GM21423 (cell line): Measurements from ENCODE around the gene FBXL5.
"Not testable (repeated sequence)": the region's sequence is repeated elsewhere in the genome, so short reads cannot be mapped to it uniquely, and the experiment has no call there.

Experiments used
- ATAC-seq: cut with Tn5 transposase; IDR thresholded peaks from one replicate; pipeline ENCODE4 v1.9.1; 2021; ENCODE audit warnings: mild to moderate bottlenecking, moderate library complexity; ENCODE audit not compliant: unreplicated experiment

The FBXL5 gene

DNA sequence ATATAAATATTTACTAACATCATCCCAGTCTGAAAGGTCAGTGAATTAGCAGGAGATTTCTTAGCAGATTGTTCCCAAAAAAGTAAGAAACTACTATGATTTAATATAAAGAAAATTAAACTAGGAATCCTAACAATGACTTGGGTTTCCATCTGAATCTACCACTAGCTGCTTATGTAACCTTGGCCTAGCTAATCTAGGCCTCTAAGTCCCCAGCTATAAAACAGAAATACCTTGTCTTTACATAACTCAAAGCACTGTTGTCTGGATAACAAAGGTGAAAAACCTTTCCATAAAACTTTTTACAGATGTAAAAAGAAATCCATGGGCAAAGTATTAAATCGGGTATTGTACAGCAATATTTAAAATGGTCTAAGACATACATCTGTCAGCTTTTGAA is 3.0 kb downstream of the FBXL5 start:
- no peak for ATAC-seq

DNA sequence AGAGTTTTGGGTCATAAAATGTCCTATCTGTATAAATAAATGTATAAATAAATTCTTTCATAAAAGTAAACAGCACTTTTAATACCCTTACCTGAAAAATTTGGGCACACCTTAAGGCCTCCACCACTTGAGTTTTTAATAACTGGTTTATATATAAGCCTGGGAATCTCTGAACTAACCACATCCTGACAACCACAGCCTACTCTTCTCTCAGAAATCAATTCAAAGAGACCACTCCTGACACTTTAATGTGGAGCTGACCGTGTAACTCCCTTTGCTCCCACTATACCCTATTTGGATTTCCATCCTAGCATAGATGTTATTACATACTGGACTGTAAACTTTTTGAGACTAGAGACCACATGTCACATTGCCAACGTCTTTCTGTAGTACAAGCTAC is 3.5 kb downstream of the FBXL5 start:
- ATAC-seq, result no peak

DNA sequence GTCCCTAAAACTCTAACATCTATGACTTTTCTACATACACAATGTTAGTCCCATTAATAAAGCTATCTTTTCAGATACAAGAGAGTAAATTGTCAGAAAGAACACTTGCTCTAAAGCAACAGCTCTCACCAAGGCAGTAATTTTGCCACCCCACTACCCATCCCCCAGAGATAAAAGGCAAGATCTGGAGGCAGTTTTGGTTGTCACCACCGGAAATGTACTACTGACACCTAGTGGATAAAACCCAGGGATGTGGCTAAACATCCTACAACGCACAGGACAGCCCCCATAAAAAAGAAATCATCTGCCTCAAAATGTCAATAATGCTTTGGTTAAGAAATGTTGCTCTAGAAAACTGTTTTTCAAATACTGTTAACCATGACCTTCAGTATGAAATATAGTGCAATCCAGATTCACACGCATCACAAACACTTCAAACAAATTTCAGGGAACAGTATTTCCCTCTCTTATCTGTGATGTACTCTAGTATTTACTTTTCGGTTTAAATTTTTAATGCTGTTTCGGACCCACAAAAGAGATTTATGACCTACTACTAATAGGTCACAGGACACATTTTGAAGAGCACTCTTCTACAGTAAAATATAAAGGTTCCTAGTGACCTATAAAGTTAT is 5.1 kb downstream of the FBXL5 start:
- peak; percentile 38 for ATAC-seq

DNA sequence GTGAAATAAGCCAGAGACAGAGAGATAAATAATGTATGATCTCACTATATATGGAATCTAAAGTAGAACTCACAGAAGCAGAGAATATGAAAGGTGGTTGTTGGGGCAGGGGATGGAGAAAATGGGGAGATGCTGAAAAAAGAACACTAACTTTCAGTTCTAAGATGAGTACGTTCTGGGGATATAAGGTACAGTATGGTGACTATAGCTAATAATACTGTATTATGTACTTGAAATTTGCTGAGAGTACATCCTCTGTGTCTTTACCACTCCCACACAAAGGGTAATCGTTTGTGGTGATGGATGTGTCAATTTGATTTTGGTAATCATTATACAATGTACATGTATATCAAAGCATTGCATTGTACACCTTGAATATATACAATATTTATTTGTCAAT is 6.6 kb downstream of the FBXL5 start:
- ATAC-seq, result peak; percentile 40

DNA sequence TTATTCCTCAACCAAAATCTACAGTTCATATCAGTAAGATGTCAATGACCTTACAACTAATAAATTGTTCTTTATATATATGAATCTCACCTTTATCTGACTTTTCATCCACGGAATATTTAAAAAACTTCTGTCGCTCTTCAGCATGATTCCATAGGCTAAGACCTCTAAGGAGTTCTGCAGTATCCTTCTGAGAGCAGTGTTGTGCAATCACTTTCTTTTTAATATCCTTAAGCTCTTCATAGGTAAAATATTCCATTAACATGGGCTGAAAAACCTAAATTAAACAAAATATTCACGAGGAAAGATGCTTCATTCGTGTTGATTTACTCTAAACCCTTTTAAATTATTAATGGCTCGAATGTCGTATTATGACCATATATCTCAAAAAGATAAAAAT is 16.7 kb downstream of the FBXL5 start:
- ATAC-seq, result no peak

DNA sequence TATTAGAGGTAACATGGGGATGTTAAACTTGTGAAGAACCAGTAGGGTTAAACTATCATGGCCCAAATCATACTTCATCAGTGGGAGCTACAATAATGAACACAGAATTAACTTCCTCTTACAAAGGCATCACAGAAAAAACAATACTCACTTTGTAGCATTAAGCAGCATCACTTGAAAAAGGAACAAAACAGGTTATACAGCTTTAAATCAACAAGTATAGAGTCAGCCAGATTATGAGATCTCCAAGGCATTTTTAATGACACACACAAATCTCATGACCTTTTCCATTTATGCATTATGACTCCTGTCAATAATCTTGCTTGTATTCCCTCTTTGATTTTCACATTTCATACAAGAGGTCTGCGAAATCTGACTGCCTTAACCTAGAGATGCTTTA is 18.3 kb downstream of the FBXL5 start:
- no peak for ATAC-seq

DNA sequence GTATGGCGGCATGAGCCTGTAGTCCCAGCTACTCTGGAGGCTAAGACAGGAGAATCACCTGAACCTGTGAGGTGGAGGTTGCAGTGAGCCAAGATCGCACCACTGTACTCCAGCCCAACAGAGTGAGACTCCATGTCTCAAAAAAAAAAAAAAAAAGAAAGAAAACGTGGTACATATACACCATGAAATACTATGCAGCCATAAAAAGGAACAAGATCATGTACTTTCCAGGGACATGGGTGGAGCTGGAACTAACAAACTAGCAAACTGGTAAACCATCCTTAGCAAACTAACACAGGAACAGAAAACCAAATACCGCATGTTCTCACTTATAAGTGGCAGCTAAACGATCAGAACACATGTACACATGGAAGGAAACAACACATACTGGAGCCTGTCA is 37.8 kb downstream of the FBXL5 start:
- not testable (repeated sequence) for ATAC-seq

DNA sequence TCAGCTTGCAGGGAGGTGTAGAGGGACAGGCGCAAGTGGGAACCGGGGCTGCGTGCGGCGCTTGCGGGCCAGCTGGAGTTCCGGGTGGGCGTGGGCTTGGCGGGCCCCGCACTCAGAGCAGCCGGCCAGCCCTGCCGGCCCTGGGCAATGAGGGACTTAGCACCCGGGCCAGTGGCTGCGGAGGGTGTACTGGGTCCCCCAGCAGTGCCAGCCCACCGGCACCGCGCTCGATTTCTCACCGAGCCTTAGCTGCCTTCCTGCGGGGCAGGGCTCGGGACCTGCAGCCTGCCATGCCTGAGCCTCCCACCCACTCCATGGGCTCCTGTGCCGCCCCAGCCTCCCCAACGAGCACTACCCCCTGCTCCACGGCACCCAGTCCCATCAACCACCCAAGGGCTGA is 40.3 kb downstream of the FBXL5 start:
- ATAC-seq, result not testable (repeated sequence)

DNA sequence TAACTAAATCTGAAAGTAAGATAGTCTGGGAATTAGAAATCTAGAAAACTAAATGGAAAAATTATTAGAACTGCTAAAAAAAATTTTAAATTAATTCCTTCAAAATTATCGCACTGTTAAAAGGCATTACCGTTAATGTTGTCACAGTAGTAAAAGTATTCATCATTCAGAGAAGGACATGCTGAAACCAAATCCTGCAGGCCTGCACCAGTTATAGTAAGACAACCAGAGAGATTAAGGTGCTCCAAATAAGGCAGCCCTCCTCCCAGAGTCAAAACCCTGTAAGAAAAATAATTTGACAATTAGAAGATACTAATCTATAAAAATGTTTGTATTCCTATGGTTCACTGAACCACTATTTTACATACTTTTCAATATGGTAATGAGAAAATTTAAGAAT is 43.0 kb downstream of the FBXL5 start:
- ATAC-seq, result no peak

DNA sequence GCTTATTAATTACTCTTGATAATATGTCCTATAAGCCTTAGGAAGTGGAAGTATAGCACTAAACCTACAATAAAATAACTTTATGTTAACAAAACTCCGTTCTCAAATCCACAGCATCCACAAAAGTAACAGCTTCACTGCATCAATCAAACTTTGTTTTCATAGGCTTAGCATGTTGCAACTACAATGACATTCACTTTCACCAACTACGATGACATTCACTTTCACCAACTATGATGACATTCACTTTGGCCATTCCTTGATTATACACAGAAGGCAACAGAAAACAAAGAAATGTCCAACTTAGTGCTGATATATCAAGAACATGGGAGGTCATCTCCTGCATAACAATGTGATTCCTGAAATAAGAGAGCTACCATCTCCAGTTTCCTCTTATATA is 44.3 kb downstream of the FBXL5 start:
- ATAC-seq, result no peak

DNA sequence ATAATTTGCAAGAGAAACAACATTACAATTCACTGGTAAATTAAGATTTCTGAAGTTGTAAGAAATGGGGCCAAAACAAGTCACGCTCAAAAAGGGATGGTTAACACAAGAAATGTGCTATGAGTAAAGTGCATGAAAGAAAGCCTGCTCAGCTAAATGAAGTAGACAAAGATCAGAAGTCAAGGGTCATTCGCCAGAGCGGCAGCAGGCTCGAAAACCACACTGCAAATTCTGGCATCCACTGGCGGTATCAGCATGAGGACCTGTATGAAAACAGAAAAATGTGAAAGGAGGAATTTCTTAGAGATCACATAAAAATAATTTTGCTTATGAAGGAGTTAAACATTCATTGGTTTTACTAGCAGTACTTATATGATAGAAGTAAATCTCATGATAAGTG is 49.6 kb downstream of the FBXL5 start:
- ATAC-seq, result no peak

DNA sequence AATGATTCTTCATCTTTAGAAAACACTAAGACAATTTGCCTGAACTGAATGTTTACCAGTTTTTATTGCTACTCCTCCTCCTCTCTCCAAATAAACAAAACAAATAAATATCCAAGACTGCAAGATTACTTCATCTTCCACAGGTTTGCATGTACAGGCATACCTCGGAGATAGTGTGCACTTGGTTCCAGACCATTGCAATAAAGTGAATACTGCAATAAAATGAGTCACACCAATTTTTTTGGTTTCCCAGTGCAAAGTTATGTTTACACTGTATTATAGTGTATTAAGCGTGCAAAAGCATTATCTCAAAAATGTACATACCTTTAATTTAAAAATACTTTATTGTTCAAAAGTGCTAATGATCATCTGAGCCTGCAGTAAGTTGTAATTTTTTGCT is 53.3 kb downstream of the FBXL5 start:
- no peak for ATAC-seq

DNA sequence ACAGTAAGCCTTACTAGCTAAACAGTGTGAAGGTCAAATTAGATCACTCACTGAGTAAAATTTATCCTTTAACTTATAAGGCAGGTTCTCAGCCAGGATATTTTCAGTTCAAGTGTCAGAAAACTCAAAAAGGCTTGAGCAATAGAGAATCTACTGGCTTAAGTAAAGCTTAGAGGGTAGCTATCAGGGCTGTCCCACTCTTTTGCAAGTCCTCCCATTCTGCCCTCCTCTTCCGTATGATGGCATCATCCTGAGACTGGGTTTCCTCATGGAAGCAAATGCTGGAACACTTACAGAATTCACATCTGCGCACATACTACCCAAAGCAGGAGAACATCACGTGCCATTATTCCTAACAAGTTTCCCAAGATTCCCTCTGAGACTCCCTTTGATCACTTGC is 55.0 kb downstream of the FBXL5 start:
- ATAC-seq, result no peak

DNA sequence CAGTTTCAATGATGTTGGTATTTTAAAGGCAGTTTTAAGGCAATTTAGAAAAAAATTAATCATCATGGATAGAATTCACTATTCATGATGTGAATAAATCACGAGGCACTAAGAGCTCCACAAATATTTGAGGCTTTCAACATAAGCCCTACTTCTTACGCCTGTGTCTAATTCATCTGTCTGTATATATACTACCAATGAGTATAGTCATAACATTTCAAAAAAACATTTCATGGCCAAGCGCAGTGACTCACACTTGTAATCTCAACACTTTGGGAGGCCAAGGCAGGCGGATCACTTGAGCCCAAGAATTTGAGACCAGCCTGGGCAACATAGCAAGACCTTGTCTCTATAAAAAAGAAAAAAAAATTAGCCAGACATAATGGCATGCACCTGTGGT is 56.5 kb downstream of the FBXL5 start:
- ATAC-seq, result no peak

DNA sequence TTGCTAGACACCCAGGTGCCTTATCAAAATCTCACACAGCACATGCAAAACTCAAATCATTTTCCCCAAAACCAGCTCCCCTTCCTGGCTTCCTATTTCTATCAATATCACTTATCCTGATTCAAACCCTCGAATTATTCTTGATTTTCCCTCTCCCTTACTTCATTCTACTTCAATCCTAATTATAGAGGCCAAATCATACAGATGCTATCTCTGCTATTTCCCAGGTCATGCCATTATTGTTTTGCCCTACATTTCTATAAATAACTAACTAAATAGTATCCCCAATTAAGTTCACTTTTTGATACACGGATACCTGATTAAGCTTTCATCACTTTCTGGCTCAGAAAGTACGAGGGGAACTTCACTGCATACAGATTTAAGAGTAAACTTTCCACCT is 62.4 kb downstream of the FBXL5 start:
- ATAC-seq, result no peak

DNA sequence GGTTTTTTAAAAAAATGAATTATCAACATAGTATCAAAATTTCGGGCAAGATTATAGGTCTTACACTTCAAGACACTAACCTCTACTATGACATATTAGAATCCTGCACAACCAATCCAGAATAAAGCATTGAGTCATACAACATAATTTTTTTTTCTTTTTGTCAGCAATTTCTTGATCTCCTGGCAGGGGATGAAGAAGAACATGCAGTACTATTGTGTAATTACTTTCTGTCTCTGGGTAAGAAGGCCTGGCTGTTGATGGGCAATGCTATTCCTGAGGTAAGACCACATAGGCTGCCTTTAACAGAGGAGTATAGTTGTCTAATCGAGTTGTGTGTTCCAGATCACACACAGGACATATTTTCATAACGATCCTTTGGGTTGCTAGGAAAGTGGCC is 67.5 kb downstream of the FBXL5 start:
- ATAC-seq, result no peak

DNA sequence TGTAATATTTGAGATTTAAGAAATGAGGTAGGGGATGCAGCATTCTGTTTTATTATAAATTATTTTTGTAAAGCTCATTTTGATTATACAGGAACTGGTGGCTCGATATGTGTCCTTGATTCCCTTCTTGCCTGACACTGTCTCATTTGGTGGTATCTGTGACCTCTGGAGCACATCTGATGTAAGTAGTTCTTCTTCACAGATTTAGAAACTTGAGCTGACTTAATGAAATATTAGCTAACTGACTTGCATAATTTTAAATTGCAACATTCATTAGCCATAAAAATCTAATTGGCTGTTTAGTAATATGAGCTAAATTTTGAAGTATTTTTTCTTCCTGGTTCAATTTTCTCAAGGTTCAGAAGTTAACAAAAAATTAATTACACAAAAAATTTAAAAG is 69.1 kb downstream of the FBXL5 start:
- ATAC-seq, result no peak

DNA sequence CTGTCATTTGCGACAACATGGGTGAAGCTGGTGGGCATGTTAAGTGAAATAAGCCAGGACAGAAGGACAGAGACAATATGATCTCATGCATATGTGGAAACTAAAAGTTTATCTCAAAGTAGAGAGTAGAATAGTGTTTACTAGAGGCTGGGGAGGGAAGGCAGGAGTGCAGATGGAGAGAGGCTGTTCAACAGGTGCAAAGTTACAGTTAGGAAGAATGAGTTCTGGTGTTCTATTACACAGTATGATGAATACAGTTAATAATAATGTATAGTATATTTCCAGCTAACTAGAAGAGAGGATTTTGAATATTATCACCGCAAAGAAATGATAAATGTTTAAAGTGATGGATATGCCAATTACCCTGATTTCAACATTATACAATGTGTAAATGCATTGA is 69.8 kb downstream of the FBXL5 start:
- ATAC-seq, result no peak

DNA sequence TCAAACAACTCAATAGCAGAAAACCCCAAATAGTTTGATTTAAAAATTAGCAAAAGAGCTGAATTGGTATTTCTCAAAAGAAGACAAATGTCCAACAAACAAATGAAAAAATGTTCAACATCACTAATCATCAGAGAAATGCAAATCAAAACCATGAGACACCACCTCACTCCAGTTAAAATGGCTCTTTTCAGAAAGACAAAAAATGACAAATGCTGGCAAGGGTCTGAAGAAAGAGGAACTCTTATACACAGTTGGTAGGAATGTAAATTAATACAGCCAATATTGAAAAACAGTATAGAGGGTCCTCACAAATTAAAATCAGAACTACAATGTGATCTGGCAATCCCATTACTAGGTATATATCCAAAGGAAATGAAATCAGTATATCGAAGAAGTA is 70.4 kb downstream of the FBXL5 start:
- no peak for ATAC-seq

DNA sequence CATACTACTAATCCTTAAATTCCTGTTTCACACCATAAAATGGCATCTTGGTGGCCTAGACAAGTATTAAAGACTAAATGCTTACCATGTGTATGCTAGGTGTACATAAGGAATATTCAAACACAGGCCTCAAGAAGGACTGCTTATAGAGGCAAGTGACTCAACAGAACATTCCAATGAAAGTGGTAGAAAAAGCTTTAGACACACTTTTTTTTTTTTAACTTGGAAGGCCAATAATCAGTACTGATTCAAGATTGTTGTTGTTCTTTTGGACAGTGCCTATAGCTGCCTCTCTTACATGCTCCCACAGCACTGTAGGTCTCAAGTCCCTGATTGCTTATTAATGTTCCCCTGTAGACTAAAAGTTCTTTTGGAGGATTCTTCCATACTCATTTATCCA is 77.6 kb downstream of the FBXL5 start:
- no peak for ATAC-seq

DNA sequence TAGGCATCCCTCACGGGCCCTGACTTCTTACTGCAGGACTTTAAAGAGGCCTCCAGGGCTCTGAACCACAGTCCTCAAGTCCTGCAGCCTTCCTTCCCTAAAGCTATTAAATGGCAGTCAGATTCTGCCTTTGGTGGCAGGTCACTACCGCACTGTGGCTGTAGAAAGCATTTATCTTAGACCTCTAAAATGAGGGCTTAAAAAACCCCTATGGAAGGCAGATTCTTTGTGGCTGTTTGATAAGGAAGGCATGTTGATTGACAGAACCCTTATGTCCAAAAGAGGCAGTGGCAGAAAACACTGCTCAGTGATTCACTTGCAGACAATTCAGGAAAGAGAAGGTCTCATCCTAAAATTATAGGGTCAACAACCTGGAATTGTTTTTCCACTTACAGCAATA is 79.2 kb downstream of the FBXL5 start:
- ATAC-seq, result no peak

DNA sequence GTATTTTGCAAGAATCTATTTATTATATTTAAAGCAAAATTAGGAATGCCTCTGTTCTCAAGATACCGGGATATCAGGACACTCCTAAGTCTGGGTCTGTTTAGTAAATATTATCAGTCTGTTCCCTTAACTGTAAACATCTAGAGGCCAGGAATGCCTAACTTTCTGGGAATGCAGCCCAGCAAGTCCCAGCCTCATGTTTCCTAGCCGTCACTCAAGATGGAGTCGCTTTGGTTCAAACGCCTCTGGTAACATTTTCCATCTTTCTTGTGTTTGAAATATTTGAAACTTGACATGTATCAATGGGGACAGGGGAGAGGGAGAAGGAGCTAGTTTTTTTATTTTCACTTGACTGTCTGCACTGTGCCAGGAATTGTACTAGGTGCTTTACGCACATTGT is 85.4 kb downstream of the FBXL5 start:
- ATAC-seq, result no peak

DNA sequence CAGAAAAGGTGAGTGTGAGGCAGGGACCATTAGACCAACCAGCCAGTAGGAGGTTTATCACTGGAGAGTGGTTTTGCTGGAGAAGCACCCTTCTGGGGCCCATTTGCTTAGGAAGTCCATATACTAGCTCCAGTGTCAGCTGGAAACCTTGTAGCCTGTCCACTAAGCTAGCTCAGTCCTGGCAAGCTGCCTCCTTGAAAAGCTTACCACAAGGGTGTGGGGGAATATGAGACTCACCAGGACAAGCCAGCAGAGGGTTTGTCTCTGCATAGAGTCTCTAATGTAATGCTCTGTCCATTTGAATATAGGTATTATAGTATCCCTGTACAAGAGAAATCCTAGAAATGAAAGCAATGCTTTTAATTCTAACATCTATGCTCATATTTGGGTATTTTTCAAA is 86.3 kb downstream of the FBXL5 start:
- ATAC-seq, result no peak

DNA sequence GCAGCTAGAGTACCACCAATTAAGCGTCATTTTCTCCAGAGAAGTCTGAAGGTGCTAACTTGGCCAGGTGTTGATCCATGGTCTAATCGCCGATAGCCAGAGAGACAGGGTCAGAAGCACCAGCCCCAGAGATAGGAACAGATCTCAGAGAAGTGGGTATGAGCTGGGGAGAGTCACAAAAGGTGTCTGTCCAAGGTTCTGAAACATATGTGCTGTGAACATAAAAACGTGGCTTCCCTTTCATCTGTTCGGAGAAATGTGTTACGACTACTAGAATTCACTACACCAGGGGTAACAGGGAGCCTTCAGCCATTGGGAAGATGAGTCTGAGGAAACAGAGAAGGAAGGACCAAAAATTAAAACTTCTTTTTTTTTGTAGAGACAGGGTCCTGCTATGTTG is 91.3 kb downstream of the FBXL5 start:
- no peak for ATAC-seq
